Neural cell (in vitro differentiated cells): ENCODE results near the gene FANCI.

Source experiments
- CTCF ChIP-seq: fragments of 450-650 bp; IDR thresholded peaks from 2 replicates; pipeline ENCODE4 v1.5.1; 2014; ENCODE audit warnings: antibody characterized with exemption, mild to moderate bottlenecking, moderate library complexity; ENCODE audit not compliant: poor library complexity, severe bottlenecking
- EZH2 ChIP-seq: fragments of 200-600, 300-800 bp; shearing (Covaris generic), sonication (generic); IDR thresholded peaks from 2 replicates; pipeline ENCODE4 v1.6.1; 2014; ENCODE audit warnings: antibody characterized with exemption, low read length, borderline replicate concordance, mild to moderate bottlenecking; ENCODE audit not compliant: insufficient read depth, poor library complexity, severe bottlenecking
- POLR2AphosphoS5 ChIP-seq: IDR thresholded peaks from 2 replicates; pipeline ENCODE4 v1.6.1; 2012
- RAD21 ChIP-seq: fragments of 450-650 bp; conservative IDR thresholded peaks from 2 replicates; pipeline ENCODE4 v1.6.1; 2014; ENCODE audit warnings: antibody characterized with exemption, mild to moderate bottlenecking, moderate library complexity
- REST ChIP-seq: IDR thresholded peaks from 2 replicates; pipeline ENCODE4 v1.6.1; 2012; ENCODE audit warnings: borderline replicate concordance
- SMC3 ChIP-seq: fragments of 450-650 bp; conservative IDR thresholded peaks from 2 replicates; pipeline ENCODE4 v1.6.1; 2014; ENCODE audit warnings: antibody characterized with exemption, mild to moderate bottlenecking, moderate library complexity; ENCODE audit not compliant: poor library complexity

- no peak for TF ChIP-seq REST
- no peak for TF ChIP-seq CTCF
- TF ChIP-seq POLR2AphosphoS5 = no peak
- no peak for TF ChIP-seq RAD21
- TF ChIP-seq EZH2 = no peak
- no peak for TF ChIP-seq SMC3
Measured at GRCh38 chr15:89196994-89197393, 46.8 kb upstream of the FANCI start.
